ENCODE results near the gene TOX2. TPM values are rescaled to one million over a fixed set of nuclear protein-coding genes. Genes with fewer than 3 reads are reported as not detected.

TOX2 gene
- total RNA-seq, 1 donor from 2014 or later = 4.8 TPM

DNA sequence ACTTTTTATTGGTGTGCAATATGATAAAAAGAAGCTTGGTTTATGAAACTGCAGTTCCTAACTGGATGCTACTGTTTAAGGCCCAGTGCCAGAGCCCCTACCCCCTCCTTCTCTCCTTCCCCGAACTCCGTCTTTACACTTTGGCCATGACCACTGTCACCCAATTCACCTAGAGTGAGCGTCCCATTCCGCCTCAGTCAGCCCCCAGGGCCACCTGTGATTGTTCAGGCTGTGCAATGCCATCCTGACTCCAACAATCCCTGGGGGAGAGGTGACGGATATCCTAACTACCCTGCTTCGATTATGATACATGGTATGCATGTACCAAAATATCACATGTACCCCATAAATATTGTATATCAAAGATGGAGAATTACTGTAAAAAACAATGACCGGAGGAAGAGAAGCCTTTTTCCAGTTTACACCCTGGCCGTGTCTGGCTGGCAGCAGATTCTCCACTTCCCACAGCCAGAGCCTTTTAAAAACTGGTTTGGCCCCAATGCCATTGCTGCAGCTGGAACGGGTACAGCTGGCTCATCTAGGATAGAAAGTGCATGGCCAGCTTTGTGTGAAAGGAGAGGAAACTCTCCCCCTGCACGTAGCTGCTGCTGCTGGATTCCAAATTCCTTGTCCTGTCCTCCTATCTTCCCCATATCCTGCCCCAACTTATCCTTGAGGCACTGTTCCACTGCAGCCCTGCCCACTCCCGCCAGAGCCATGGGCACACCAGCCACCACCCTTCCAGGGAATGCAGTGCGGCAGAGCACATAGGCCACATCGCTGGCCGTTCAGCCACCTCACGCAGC, 172.6 kb downstream of the TOX2 start:
- Mint-ChIP-seq H3K36me3 (ENCODE audit: low read depth) (no peaks in the 10 kb centered on the region), H3K9me3 (no peaks in the 10 kb centered on the region), H3K27ac (no peak overlapping the region), H3K4me3 (no peak overlapping the region), H3K4me1 (peaks cover 3% of the 10 kb centered on the region), H3K27me3 (peaks cover 2% of the 10 kb centered on the region)
- intact Hi-C loops (cut with micrococcal nuclease) = loop anchor here (10.0 kb wide), 1 partner anchor 242 kb away; no protein-coding TSS in a partner anchor
- POLR2A ChIA-PET = interaction anchor here (0.6 kb wide), 1 partner anchor 303 kb away, joined by 5 read pairs; no protein-coding TSS in a partner anchor
- DNase-seq (no peak), ATAC-seq (ENCODE audit: low read depth) (no peak)
- TF ChIP-seq, protein P1, sequence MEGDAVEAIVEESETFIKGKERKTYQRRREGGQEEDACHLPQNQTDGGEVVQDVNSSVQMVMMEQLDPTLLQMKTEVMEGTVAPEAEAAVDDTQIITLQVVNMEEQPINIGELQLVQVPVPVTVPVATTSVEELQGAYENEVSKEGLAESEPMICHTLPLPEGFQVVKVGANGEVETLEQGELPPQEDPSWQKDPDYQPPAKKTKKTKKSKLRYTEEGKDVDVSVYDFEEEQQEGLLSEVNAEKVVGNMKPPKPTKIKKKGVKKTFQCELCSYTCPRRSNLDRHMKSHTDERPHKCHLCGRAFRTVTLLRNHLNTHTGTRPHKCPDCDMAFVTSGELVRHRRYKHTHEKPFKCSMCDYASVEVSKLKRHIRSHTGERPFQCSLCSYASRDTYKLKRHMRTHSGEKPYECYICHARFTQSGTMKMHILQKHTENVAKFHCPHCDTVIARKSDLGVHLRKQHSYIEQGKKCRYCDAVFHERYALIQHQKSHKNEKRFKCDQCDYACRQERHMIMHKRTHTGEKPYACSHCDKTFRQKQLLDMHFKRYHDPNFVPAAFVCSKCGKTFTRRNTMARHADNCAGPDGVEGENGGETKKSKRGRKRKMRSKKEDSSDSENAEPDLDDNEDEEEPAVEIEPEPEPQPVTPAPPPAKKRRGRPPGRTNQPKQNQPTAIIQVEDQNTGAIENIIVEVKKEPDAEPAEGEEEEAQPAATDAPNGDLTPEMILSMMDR (IDR thresholded peaks at IDR 0.05) = no peak
- CTCF ChIA-PET = no interaction called here

DNA sequence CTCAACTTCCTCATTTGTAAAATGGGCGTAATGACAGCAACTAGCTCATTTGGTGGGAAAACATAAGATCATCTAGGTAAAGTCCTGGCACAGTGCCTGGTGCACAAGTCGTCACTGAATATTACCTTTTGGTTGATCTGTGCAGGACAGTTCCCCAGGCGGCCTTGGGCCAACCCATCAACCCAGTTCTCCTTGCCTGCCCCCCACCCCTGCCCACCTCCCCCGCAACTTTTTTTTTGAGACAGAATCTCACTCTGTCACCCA, 173.1 kb downstream of the TOX2 start:
- ChIA-PET POLR2A (interaction anchor here (0.6 kb wide), 1 partner anchor 303 kb away, joined by 5 read pairs; no protein-coding TSS in a partner anchor), CTCF (no interaction called here)
- Mint-ChIP-seq H3K4me3 (no peak overlapping the region), H3K4me1 (peaks cover 3% of the 10 kb centered on the region), H3K9me3 (no peaks in the 10 kb centered on the region), H3K27ac (no peak overlapping the region), H3K36me3 (ENCODE audit: low read depth) (no peaks in the 10 kb centered on the region), H3K27me3 (peaks cover 5% of the 10 kb centered on the region)
- intact Hi-C loops (cut with micrococcal nuclease) = loop anchor here (10.0 kb wide), 1 partner anchor 243 kb away; no protein-coding TSS in a partner anchor
- ATAC-seq (ENCODE audit: low read depth) (no peak), DNase-seq (no peak)
- TF ChIP-seq, protein P1 (IDR thresholded peaks at IDR 0.05) = no peak

DNA sequence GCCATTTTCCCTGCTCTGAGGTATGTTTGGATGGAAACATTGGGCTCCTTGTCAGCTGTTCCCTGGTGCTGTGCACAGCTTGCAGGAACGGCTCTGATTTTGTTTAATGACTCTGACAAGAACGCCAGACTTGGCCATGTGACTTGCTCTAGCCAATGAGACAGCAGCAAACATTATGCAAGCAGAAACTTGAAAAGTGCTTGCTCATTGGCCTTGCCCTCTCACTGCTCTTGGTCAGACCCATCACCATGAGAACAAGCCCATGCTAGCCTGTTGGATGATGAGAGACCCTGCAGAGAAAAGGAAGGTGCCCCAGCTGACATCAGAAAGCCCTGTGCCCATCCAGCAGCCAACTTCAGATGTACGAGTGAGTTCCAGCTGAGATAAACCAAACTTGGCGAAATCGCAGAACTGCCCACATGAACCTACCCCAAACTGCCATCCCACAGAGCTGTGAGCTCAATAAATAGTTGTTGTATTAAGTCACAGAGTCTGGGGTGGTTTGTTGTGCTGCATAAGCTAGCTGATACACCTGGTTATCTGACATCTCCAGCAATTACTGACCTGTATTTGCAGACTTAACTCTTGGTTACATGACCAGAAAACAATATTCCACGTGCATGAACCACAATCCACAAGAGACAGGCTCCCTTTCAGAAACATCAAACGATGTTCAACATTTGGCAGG, 175.5 kb downstream of the TOX2 start:
- ATAC-seq (ENCODE audit: low read depth) (no peak), DNase-seq (no peak)
- no peak overlapping the region for H3K27ac Mint-ChIP-seq
- ChIA-PET POLR2A (no interaction called here), CTCF (interaction anchor here (0.6 kb wide), 1 partner anchor 11 kb away, joined by 3 read pairs; no protein-coding TSS in a partner anchor)
- H3K9me3 Mint-ChIP-seq = no peaks in the 10 kb centered on the region
- intact Hi-C loops (cut with micrococcal nuclease) = loop anchor here (10.0 kb wide), 1 partner anchor 245 kb away; no protein-coding TSS in a partner anchor
- H3K27me3 Mint-ChIP-seq = peaks cover 12% of the 10 kb centered on the region
- TF ChIP-seq, protein P1 (IDR thresholded peaks at IDR 0.05) = no peak
- H3K36me3 Mint-ChIP-seq (ENCODE audit: low read depth) = no peaks in the 10 kb centered on the region
- H3K4me1 Mint-ChIP-seq = peaks cover 3% of the 10 kb centered on the region
- H3K4me3 Mint-ChIP-seq = no peak overlapping the region

DNA sequence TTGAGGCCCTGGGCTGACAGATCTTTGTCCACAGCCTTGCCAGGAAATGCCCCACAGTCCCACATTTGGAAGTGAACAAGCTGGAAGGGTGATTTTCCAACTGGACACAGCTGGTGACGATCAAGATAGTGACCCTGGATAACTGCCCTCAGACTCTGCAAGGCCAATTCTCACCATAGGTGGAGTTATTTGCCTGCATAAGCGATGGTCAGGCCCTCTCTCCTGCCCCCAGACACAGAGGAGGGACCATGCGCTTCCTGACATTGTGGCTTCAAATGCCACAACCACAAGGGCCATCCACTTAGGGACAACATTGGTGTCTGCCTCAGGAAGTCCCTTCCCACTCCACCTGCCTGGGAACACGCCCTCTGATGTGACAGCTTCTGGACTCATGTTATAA, 176.4 kb downstream of the TOX2 start:
- H3K27me3 Mint-ChIP-seq = peaks cover 15% of the 10 kb centered on the region
- CTCF ChIA-PET = no interaction called here
- intact Hi-C loops (cut with micrococcal nuclease) = no loop called here

More for the DNA sequence above, 176.4 kb downstream of the TOX2 start:
- POLR2A ChIA-PET = no interaction called here
- Mint-ChIP-seq H3K27ac (no peak overlapping the region), H3K4me1 (peaks cover 3% of the 10 kb centered on the region), H3K4me3 (no peak overlapping the region), H3K36me3 (ENCODE audit: low read depth) (no peaks in the 10 kb centered on the region), H3K9me3 (no peaks in the 10 kb centered on the region)
- TF ChIP-seq, protein P1 (IDR thresholded peaks at IDR 0.05) = no peak
- no peak for ATAC-seq (ENCODE audit: low read depth)
- DNase-seq = no peak
